GDM1 (cell line): Measurements from ENCODE around the gene GCSAM.
"Not testable (repeated sequence)": the region's sequence is repeated elsewhere in the genome, so short reads cannot be mapped to it uniquely, and the experiment has no call there.

ENCODE experiments used
- DNase-seq: peaks from one replicate; lab custom pipeline; 2025; lab: John Stamatoyannopoulos, UW

Gene GCSAM

DNA sequence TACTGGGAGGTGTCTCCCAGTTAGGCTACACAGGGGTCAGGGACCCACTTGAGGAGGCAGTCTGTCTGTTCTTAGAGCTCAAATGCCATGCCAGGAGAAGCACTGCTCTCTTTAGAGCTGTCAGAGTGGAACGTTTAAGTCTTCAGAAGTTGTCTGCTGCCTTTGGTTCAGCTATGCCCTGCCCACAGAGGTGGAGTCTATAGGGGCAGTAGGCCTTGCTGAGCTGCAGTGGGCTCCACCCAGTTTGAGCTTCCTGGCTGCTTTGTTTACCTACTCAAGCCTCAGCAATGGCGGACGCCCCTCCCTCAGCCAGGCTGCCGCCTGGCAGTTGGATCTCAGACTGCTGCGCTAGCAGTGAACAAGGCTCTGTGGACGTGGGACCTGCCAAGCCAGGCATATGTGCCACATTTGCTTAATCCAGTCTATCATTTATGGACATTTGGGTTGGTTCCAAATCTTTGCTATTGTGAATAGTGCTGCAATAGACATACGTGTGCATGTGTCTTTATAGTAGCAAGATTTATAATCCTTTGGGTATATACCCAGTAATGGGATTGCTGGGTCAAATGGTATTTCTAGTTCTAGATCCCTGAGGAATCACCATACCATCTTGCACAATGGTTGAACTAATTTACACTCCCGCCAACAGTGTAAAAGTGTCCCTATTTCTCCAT, 60.5 kb downstream of the GCSAM start:
- not testable (repeated sequence) for DNase-seq
